Left ventricle myocardium inferior (tissue), 1 donor: Measurements from ENCODE around the gene SPRTN. TPM values are rescaled to one million over a fixed set of nuclear protein-coding genes. Genes with fewer than 3 reads are reported as not detected.

Experiments
- DNase-seq: peaks from one replicate; pipeline ENCODE4 v3.0.0-alpha.2; 2020
- H3K27ac ChIP-seq: fragments of 200-600 bp; replicated peaks from 2 replicates; pipeline ENCODE4 v1.8.0; 2021
- H3K27me3 ChIP-seq: fragments of 200-600 bp; 2 replicates; pipeline ENCODE4 v1.8.0; 2021; ENCODE audit warnings: low read depth
- H3K36me3 ChIP-seq: fragments of 200-600 bp; 2 replicates; pipeline ENCODE4 v1.8.0; 2021
- H3K4me1 ChIP-seq: fragments of 200-600 bp; 2 replicates; pipeline ENCODE4 v1.8.0; 2021
- H3K4me3 ChIP-seq: fragments of 200-600 bp; 2 replicates; pipeline ENCODE4 v1.8.0; 2021; ENCODE audit warnings: mild to moderate bottlenecking, moderate library complexity
- H3K9me3 ChIP-seq: fragments of 200-600 bp; replicated peaks from 2 replicates; pipeline ENCODE4 v1.8.0; 2021
- CTCF ChIP-seq: fragments of 200-600 bp; IDR thresholded peaks from 2 replicates; pipeline ENCODE4 v1.8.0; 2021; ENCODE audit warnings: antibody characterized with exemption, mild to moderate bottlenecking, borderline replicate concordance
- intact Hi-C: fragments of 100-400 bp; cut with micrococcal nuclease; formaldehyde crosslinking; loops from one replicate; pipeline ENCODE4 v1.11.0; 2022
- total RNA-seq: library from RNA; stranded (reverse); fragmentation: NEBNext Ultra II Directional; extraction: Animal tissue kit (Norgen Biotek cat#: 25700); gene quantifications from one replicate; pipeline ENCODE4 v1.2.1, GENCODE V29; 2021
- donor health status: DM: no; HTN: yes; CAD: no; lungs with severe emphysema.

SPRTN gene
- total RNA-seq, 1 donor from 2014 or later = 7.4 TPM

- Histone ChIP-seq H3K4me1 (peaks cover 96% of the 10 kb centered on the region), H3K9me3 (no peaks in the 10 kb centered on the region), H3K27ac (no peak overlapping the region), H3K4me3 (no peak overlapping the region), H3K27me3 (no peaks in the 10 kb centered on the region), H3K36me3 (no peaks in the 10 kb centered on the region)
- TF ChIP-seq CTCF = no peak
- intact Hi-C loops = no loop called here
- no peak for DNase-seq
Observed at GRCh38 chr1:231397886-231398671, 60.0 kb downstream of the SPRTN start.

- no peak for TF ChIP-seq CTCF
- intact Hi-C loops = no loop called here
- H3K4me1 ChIP-seq = peaks cover 95% of the 10 kb centered on the region
Observed at GRCh38 chr1:231401478-231401877, 63.4 kb downstream of the SPRTN start.

GRCh38 chr1:231404318-231404717, 66.2 kb downstream of the SPRTN start:
- intact Hi-C loops = no loop called here
- Histone ChIP-seq H3K9me3 (no peaks in the 10 kb centered on the region), H3K27me3 (no peaks in the 10 kb centered on the region), H3K27ac (no peak overlapping the region), H3K4me1 (peaks cover 95% of the 10 kb centered on the region), H3K36me3 (no peaks in the 10 kb centered on the region), H3K4me3 (no peak overlapping the region)
- DNase-seq = no peak
- no peak for TF ChIP-seq CTCF

More at GRCh38 chr1:231401478-231401877, 63.4 kb downstream of the SPRTN start:
- Histone ChIP-seq H3K27me3 (no peaks in the 10 kb centered on the region), H3K36me3 (no peaks in the 10 kb centered on the region), H3K9me3 (no peaks in the 10 kb centered on the region), H3K4me3 (no peak overlapping the region), H3K27ac (no peak overlapping the region)
- no peak for DNase-seq

Other genes starting within 250 kb of the SPRTN start
- 0.08 TPM for gene TRIM67, start 176.2 kb upstream of the SPRTN start, total RNA-seq
- gene GNPAT, start 97.1 kb upstream of the SPRTN start, total RNA-seq = 56.7 TPM
- 12.2 TPM for gene EXOC8, start 441 bp upstream of the SPRTN start, total RNA-seq
- 83.2 TPM for gene EGLN1, start 84.0 kb downstream of the SPRTN start, total RNA-seq
- gene TSNAX, start 190.4 kb downstream of the SPRTN start, total RNA-seq = 23.6 TPM